H1 (cell line): ENCODE results near the gene TYK2. TPM values are rescaled to one million over a fixed set of nuclear protein-coding genes. Genes with fewer than 3 reads are reported as not detected.

Source experiments
- MAX ChIP-seq: IDR thresholded peaks from 2 replicates; pipeline ENCODE4 v1.6.1; 2012; ENCODE audit warnings: inconsistent platforms
- POLR2AphosphoS5 ChIP-seq: IDR thresholded peaks from 2 replicates; pipeline ENCODE4 v1.6.1; 2011; ENCODE audit warnings: low read depth, low read length
- SP1 ChIP-seq: IDR thresholded peaks from 2 replicates; pipeline ENCODE4 v1.6.1; 2011; ENCODE audit warnings: low read depth, low read length
- polyA plus RNA-seq, 7 experiments: library from polyadenylated mRNA; depleted of rRNA in 3 of 7; stranded (reverse) in 5 of 7; unstranded in 2 of 7; fragments of >200 nt in 5 of 7; fragments of 200-250 nt in 2 of 7; gene quantifications; 1 replicate in 5 of 7; 2 replicates in 1 of 7; 4 replicates in 1 of 7; pipeline versions ENCODE4 v1.2.1 to v1.2.3, GENCODE V29; 2011 to 2013; ENCODE audit warnings: missing spikeins in 2 of 7, mixed read lengths in 2 of 7
- total RNA-seq: library from RNA; stranded (reverse); fragmentation: NEBNext Ultra II Directional; extraction: Animal tissue kit (Norgen Biotek cat#: 25700); gene quantifications from 2 replicates; pipeline ENCODE4 v1.2.1, GENCODE V29; 2021

Gene TYK2
- total and polyA plus RNA-seq, 2 of the 8 experiments (the other 6 are each of a cell fraction or from before 2014, with no cell fraction given), result 32.1 to 40.8 TPM

- TF ChIP-seq MAX (peak; percentile 80; the same call in 1 of the 2 replicates), SP1 (peak; percentile 97), POLR2AphosphoS5 (peak; percentile 96)
These were observed at the start of gene TYK2 (continued) for GRCh38 chr19:10380313-10381102.
